NT2/D1 (cell line): Measurements from ENCODE around the gene KBTBD4.

Experiments
- DNase-seq: peaks from one replicate; pipeline ENCODE4 v3.0.0-alpha.2; 2011; ENCODE audit warnings: low read depth, low spot score
- H3K27me3 ChIP-seq: 2 replicates; pipeline ENCODE4 v1.6.0; 2011; ENCODE audit warnings: mild to moderate bottlenecking; ENCODE audit not compliant: insufficient read length, insufficient read depth
- H3K36me3 ChIP-seq: 2 replicates; pipeline ENCODE4 v1.6.1; 2011; ENCODE audit warnings: mild to moderate bottlenecking, low read length, mixed read lengths; ENCODE audit not compliant: insufficient read depth, insufficient read length
- H3K4me1 ChIP-seq: 2 replicates; pipeline ENCODE4 v1.5.1; 2011; ENCODE audit not compliant: insufficient read depth, insufficient read length
- H3K4me3 ChIP-seq: 2 replicates; pipeline ENCODE4 v1.5.1; 2011; ENCODE audit warnings: low read depth; ENCODE audit not compliant: insufficient read length
- H3K9ac ChIP-seq: 2 replicates; pipeline ENCODE4 v1.6.0; 2011; ENCODE audit warnings: low read depth; ENCODE audit not compliant: insufficient read length
- H3K9me3 ChIP-seq: 2 replicates; pipeline ENCODE4 v1.5.1; 2011; ENCODE audit warnings: mild to moderate bottlenecking, low read length; ENCODE audit not compliant: insufficient read depth
- SUZ12 ChIP-seq: IDR thresholded peaks from 2 replicates; pipeline ENCODE4 v1.6.1; 2011; ENCODE audit not compliant: insufficient read length, insufficient read depth; ENCODE audit errors: extremely low read depth
- YY1 ChIP-seq: IDR thresholded peaks from 2 replicates; pipeline ENCODE4 v1.6.1; 2011; ENCODE audit not compliant: insufficient read length, insufficient read depth
- ZNF274 ChIP-seq: IDR thresholded peaks from 2 replicates; pipeline ENCODE4 v1.6.1; 2011; ENCODE audit warnings: mild to moderate bottlenecking, low read depth, low read length

KBTBD4 gene

DNA sequence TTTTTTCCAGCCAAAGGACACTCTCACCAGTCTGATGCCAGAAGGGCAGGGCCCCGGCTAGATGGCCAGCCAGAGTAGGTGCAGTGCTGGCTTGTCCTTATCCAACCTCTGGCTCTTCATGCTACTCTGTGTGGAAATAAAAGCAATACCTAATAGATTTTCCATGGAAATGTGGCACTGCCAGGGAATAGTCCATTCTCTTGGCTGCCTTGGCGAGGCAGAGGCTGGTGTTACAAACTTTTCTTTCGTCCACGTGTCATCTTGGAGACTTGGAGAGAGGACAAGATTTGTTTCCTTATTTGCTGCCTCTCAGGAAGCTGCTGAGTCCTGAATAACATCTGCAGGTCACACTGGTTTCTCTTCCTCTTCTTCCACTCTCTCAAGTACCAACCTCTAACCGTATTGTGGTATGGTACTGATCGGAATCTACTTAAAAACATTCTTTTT, 32.6 kb upstream of the KBTBD4 start:
- Histone ChIP-seq H3K9me3 (no peaks in the 10 kb centered on the region), H3K9ac (no peak overlapping the region), H3K36me3 (peaks cover 17% of the 10 kb centered on the region), H3K4me1 (no peaks in the 10 kb centered on the region), H3K27me3 (no peaks in the 10 kb centered on the region), H3K4me3 (no peak overlapping the region)
- no peak for TF ChIP-seq SUZ12
- no peak for TF ChIP-seq YY1
- TF ChIP-seq ZNF274: no peak
- DNase-seq: no peak

DNA sequence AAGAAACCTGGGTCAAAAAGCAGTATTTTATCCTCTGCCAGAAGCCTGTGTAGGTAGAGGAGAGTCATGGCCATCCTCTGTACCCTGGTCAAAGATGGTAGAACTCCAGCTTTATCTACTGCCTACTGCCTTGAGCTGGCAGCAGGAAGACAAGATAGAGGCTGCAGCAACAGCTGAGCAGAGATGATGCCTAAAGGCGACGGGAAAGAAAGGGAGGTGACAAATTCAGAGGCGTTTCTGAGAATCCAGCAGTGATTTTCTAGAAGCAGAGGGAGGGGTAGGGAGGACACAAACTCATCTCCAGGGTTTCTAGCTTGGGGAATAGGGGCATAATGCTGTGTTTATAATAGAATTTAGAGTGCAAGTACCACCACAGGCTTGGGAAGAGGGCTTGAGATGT, 30.9 kb upstream of the KBTBD4 start:
- Histone ChIP-seq H3K4me3 (no peak overlapping the region), H3K9me3 (no peaks in the 10 kb centered on the region), H3K27me3 (no peaks in the 10 kb centered on the region), H3K36me3 (peaks cover 12% of the 10 kb centered on the region), H3K9ac (no peak overlapping the region), H3K4me1 (no peaks in the 10 kb centered on the region)
- DNase-seq: no peak
- TF ChIP-seq SUZ12: no peak
- TF ChIP-seq ZNF274: no peak
- TF ChIP-seq YY1: no peak

DNA sequence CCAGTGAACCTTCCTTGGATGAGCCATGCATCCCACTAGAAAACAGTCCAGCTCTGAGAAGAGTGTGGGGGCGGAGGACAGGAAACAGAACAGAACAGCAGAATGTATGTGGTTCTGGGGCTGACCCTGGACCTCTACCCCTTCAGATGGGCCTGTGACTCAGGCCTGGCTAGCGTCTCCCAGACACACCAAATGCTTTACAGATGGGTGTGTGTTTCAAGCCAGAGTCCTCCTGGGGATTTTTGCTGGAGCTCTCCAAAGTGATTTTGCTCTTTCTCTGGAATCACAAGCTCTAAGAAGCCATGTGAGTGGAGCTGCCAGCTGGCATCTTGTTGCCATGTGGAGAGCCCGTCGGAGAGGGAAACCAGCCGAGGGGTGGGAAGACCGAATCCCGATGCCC, 28.6 kb upstream of the KBTBD4 start:
- no peak overlapping the region for H3K4me3 ChIP-seq
- no peak for TF ChIP-seq ZNF274
- TF ChIP-seq SUZ12: no peak
- TF ChIP-seq YY1: no peak
- peaks cover 12% of the 10 kb centered on the region for H3K36me3 ChIP-seq
- no peaks in the 10 kb centered on the region for H3K4me1 ChIP-seq
- DNase-seq: no peak
- H3K9ac ChIP-seq: no peak overlapping the region
- no peaks in the 10 kb centered on the region for H3K27me3 ChIP-seq
- no peaks in the 10 kb centered on the region for H3K9me3 ChIP-seq

DNA sequence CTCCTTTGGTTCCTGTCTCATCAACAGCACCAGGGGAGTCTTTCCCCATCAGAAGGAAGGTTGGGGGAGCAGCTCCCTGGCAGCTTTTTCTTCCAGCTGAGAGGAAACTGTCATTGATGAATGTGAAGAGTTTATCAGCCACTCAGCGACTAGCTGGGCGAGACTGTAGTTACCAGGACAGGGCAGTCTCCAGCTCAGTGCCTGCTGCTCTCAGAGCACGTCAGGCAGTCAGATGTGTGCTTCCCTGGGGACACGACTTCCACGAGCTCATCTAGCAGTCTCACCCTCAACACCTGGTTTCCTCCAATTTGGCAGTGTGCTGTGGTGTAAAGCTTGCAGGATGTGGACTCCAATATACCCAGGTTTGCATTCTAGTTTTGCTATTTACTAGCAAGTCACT, 28.0 kb upstream of the KBTBD4 start:
- TF ChIP-seq SUZ12 (no peak), ZNF274 (no peak), YY1 (no peak)
- Histone ChIP-seq H3K4me3 (no peak overlapping the region), H3K36me3 (peaks cover 11% of the 10 kb centered on the region), H3K9me3 (no peaks in the 10 kb centered on the region), H3K4me1 (no peaks in the 10 kb centered on the region), H3K27me3 (no peaks in the 10 kb centered on the region), H3K9ac (no peak overlapping the region)
- DNase-seq: no peak

DNA sequence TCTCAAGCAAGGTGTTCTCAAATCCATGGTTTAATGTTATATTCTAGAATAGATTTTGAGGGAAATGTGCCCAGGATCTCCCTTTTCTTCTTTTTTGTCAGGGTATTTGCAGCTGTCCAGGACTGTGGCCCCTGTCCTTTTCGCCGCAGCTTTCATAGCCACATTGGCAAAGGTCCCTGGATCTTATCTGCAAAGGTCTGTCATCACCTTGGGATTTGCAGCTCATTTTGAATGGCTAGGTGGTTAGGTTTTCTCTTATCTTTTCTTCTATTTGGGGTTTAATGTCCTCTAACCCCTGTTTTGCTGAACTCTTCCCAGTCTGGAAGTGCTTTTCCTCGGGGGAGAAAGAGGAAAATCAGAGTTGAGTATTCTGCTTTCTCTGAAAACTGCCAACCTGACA, 27.2 kb upstream of the KBTBD4 start:
- H3K9ac ChIP-seq: no peak overlapping the region
- no peaks in the 10 kb centered on the region for H3K9me3 ChIP-seq
- no peaks in the 10 kb centered on the region for H3K4me1 ChIP-seq
- H3K27me3 ChIP-seq: no peaks in the 10 kb centered on the region
- H3K4me3 ChIP-seq: no peak overlapping the region
- no peak for TF ChIP-seq YY1
- TF ChIP-seq ZNF274: no peak
- TF ChIP-seq SUZ12: no peak
- no peak for DNase-seq
- H3K36me3 ChIP-seq: peaks cover 3% of the 10 kb centered on the region

DNA sequence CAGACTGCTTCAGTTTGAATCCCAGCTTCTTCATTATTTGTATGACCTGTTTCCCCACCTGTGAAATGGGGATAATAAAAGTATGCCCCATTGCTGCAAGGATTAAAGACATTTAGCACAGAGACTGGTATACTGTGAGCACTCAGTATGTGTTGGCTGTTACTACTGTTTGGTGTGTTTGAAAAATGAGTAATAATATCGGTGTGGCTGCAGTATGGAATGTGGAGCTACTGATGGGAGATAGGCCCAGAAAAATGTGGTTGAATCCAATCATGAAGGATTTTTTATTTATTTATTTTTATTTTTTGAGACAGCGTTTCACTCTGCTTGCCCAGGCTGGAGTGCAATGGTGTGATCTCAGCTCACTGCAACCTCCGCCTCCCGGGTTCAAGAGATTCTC, 24.5 kb upstream of the KBTBD4 start:
- DNase-seq: no peak
- no peaks in the 10 kb centered on the region for H3K27me3 ChIP-seq
- H3K4me1 ChIP-seq: peaks cover 6% of the 10 kb centered on the region
- H3K9ac ChIP-seq: no peak overlapping the region
- no peaks in the 10 kb centered on the region for H3K36me3 ChIP-seq
- TF ChIP-seq SUZ12 (no peak), ZNF274 (no peak), YY1 (no peak)
- H3K9me3 ChIP-seq: no peaks in the 10 kb centered on the region
- no peak overlapping the region for H3K4me3 ChIP-seq

DNA sequence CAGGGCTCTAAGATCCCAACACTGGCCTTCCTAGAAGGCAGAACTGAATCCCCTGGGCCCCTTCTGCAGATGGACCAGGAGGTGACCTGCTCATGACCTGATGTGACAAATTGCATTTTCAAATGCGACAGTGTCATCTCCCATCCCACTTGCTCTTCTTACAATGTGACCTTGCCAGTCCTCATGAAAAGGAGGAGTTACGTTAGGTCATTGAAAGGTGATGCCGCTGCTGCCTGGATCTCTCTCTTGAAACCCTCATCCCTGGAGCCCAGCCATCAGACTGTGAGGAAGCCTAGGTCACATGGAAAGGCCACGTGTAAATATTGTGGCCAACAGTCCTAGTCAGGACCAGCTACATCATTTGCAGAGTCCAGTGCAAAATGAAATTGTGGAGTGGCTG, 21.1 kb upstream of the KBTBD4 start:
- peaks cover 12% of the 10 kb centered on the region for H3K27me3 ChIP-seq
- no peaks in the 10 kb centered on the region for H3K36me3 ChIP-seq
- no peaks in the 10 kb centered on the region for H3K9me3 ChIP-seq
- H3K4me1 ChIP-seq: peaks cover 6% of the 10 kb centered on the region
- TF ChIP-seq ZNF274 (no peak), SUZ12 (no peak), YY1 (no peak)
- no peak overlapping the region for H3K4me3 ChIP-seq
- DNase-seq: no peak
- no peak overlapping the region for H3K9ac ChIP-seq
